Activated CD4-positive, alpha-beta T cell treated with anti-CD3 and anti-CD28 coated beads, Interleukin-2, Interleukin-6, amounts not matched to agents 100 ng/mL and 50 ng/mL, durations not matched to agents 16 hours and 8 hours (primary cell): ENCODE results near the gene TXLNB.
"Not testable (repeated sequence)": the region's sequence is repeated elsewhere in the genome, so short reads cannot be mapped to it uniquely, and the experiment has no call there.

ENCODE experiments used
- DNase-seq: peaks from one replicate; pipeline ENCODE4 v3.0.0-alpha.2; 2020

The TXLNB gene

GRCh38 chr6:139265512-139266190 is 26.1 kb downstream of the TXLNB start:
- DNase-seq, result no peak

DNA sequence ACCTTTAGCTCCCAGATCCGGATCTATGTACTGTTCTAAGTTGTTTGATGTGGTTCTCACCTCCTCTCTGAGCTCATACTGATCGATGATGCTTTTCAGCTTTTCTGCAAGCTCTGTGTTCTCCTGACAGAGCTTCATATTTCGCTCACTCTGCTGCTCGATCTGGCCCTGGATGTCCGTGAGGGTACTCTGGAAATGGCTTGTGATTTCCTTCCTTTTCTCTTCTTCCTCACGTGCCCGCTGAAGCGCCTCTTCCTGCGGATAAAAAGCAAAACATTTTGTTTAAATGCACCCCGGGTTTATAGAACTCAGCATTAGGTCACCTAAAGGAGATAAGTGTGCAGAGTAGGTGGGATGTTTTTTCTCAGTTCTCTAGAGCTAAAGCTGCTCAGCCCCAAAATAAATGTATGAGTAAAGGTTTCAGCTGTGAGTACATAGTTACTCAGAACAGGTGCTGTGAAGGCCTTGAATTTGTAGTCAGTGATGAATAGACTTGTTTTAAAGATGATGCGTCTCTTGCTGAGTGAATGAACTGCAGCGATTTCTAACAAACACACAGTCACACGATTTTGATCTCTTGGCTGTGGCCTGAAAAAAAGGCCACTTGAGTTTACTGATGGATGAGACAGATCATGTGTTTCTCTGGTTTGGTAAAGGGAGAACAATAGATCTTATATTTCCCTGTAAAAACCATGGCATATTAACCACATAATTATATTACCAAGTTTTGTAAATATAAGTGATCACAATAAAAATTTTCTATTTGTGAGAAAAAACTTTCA is 29.1 kb downstream of the TXLNB start:
- DNase-seq, result peak; percentile 60

DNA sequence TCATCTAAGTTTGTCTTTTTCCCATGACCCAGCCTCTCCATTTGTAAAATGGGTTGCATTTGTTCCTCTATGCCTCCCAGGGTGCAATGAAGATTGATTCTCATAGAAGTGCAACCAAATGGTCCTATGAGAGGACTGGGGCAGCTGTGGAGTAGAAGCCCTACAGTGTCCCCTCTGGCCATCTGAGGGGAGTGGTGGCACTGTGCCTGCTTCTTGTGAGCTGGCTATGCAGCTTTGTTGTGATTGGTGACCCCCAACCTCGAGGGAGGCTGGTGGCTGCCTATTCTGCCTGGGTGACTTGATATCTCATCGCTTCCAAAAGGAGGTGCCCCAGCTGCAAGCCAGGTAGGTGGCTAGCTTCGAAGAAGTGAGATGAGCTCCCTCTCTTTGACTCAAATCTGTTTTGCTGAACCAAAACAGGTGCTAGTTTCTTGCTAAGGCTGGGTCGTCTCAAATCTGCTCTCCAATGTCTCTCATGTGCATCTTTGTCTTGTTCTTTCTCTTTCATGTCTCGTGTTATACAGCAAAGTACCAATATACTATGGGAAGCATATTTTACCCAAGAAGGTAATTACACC is 33.9 kb downstream of the TXLNB start:
- DNase-seq, result no peak

DNA sequence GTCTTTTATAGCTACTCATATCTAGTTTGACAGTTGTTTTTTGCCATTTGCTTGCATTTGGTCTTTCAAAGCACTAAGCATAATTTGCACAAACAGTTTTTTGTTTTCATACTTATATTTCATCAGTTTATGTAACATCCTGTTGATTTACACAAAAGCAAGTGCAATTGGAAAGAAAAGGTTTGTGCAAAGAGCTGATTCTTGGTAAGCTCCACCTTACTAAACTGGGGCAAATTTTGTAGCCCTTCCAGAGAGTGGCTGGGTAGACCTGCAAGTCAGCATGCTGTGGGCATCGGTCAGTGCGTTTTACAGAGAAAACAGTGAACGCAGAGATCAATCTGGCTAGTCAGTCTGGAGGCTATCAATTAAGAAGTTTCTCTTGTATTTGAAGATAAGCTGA is 34.5 kb downstream of the TXLNB start:
- no peak for DNase-seq

GRCh38 chr6:139256087-139256486 is 35.7 kb downstream of the TXLNB start:
- DNase-seq, result no peak

DNA sequence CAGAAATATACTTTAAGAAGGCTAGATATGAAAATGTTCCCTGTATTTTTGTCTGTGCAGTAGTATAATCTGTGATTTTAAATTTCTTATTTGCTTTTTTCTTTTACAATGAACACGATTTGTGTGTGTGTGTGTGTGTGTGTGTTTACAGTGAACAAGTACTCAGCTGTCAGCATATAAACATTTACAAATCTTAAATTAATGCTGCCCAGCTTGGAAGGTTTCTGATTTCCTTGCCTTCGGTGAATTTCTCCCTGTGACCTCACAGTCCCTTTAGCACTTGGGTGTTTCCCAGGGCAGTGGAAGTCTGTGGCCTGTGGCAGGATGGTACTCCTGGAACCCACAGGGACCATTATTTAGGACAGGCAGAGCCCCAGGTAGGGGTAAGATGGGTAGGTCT is 37.6 kb downstream of the TXLNB start:
- no peak for DNase-seq

DNA sequence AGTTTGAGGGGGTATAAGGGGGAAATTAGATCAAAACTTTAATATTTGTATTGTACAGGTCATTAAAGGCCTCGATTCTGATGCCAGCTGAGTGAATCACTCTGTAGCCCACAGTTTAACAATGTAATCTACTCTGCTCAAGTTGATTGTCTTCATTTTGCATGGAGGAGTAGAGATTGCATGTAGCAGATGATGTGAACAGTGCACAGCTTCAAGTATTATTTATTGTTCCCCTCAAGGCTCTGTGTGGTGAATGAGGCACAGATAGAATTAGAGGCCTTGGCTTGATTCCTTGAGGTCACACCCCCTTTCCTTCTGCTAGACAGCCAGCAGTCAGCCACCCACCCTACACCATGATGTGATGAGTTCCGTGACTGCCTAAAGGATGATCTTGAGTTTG is 38.1 kb downstream of the TXLNB start:
- no peak for DNase-seq

GRCh38 chr6:139251691-139252390 is 40.0 kb downstream of the TXLNB start:
- DNase-seq, result no peak

DNA sequence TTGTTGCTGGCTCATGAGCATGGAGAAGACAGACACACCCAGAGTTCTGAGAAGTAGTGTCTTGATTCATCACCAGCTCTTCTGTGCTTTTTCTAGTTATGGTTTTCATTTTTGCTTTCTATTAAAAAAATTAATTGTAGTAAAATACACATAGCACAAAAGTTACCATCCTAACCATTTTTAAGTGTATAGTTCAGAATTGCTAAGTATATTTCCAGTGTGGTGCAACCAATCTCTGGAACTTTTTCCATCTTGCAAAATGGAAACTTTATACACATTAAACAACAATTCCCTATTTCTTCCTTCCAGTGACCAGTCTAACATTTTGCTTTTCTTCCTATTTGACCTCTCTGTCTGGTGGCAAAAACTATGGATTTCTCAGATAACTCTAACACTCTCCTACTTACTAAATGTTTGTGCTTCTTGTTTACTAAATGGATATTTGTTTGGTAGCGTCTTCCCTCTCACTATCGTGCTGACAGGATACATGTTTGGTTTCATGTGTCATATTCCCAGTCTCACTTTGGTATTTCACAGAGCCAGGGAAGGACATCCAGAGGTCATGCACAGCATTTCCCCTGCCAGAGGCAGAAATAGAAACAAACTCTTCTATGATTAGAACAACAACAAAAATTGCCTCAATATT is 40.6 kb downstream of the TXLNB start:
- DNase-seq, result no peak

DNA sequence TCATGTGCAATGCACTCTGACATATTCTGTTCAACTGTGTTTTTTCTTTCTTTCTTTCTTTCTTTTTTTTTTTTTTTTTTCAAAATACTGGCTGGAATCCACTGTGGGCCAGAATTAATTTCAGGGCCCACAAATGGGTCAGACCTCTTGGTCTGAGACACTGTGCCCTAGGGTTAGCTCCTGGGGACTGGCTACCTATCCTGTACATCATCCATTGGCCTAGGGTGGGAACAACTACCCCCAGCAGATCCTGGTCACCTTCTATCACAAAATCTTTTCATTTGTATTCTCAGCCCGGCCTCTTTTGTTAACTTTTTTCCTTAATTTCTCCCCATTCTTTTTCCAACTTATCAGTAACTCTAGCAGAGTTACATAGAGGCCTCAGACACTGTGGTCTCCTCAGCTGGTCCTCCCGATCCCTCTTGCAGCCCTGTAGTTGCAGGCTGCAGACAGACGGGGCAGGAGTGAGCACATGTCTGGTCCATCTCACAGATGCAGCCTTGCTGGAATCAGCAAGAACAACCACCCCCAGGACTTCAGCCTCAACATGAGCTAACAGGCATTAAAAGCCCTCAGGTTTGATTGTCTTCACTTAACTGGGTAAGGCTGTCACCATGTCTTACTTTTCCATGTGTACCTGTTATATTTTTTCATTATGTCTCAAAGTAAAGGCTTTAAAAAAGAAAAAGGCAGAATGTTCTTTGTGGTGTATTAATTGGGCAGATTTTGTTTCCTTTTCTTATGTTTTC is 41.3 kb downstream of the TXLNB start:
- peak; percentile 85 for DNase-seq

DNA sequence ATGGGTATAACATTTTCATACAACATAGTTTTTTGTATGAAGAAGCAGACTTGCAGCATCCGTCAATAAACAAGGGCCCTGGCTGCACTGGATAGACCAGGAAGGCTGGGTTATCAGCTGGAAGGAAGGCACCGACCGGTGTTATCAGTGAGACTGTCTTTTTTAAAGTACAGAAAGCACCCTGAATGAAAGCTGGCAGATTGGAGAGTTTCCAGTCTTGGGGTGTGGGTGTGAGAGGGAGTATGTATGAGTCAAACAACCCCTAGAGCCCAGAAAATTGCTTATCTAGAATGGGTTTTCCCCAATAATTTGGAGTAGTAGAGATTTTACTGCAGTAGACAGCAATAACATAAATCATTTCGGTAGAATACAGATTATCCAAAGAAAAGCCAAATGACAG is 42.4 kb downstream of the TXLNB start:
- DNase-seq, result peak; percentile 45

DNA sequence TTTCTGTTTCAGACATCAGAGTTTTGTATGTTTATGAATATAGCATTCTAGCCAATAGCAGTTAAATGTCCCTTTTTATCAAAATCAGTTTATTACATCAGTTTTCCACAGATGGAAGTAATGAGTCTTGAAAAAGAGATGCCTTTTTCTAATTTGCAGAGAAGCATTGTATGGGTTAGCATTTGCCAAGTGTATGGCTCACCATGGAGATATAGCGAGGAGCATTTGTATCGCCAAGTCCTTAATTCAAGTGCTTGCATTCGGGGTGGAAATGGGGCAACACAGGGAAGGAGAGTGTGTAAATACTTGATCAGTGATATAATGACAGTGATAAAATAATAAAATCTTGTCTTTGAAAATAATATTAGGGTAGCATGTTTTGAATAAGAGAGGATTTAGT is 42.9 kb downstream of the TXLNB start:
- no peak for DNase-seq

GRCh38 chr6:139247618-139248017 is 44.2 kb downstream of the TXLNB start:
- no peak for DNase-seq

GRCh38 chr6:139243536-139243935 is 48.3 kb downstream of the TXLNB start:
- no peak for DNase-seq

GRCh38 chr6:139242457-139243240 is 49.1 kb downstream of the TXLNB start:
- no peak for DNase-seq

DNA sequence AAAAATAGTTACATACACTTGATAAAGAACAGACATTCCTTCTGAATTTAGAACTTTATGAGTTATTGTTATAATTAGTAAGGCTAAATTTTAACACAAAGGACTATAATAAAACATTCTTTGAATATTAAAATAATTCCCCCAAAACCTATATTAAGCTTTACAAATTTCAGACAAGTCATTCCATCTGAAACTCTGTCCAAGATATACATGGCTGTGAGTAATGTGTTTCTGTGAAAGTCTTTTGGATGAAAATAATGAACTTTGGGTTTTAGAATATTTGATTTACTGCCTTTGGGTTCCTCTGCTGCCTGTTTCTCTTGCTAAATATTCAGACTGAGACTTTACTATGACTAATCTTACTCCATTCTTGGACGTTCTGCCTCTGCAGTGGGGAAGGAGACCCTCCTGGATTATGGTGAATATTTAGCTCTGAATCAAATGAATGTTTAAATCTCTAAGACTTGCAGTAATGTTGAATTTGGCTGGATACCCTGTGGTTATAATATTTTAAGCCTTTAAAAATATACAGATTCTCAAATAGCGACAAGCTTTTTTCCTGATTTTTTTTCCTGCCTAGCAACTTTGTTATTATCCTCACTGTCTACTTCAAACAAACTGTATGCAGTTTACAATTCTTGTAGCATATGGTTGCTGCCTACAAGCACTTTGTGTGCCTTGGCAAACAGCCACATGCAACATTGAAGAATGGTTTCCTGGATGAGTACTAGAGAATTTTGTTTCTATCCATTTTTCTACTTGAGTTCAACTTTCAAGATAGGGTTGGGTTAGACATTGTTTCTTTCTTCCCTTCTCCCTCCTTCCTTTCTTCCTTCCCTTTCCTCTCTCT is 51.4 kb downstream of the TXLNB start:
- DNase-seq, result no peak

DNA sequence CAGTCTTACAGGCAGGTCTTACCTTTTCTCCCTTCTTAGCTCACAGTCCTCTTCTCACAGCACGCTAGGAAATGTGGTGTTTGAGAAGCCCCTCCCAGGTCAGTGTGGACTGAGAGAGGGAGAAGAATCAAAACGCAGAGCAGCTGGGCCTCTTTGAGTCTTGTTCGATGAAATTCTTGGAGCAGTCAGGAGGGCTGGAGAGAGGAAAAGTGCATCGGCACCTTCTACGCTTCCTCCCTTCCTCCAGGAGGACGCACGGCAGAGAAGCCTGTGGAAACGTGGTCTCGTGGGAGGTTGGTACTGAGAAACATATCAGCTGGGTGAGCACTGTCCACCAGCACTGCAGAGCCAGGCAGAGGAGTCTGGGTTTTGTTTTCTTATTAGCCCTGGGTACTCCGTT is 52.7 kb downstream of the TXLNB start:
- DNase-seq, result no peak

DNA sequence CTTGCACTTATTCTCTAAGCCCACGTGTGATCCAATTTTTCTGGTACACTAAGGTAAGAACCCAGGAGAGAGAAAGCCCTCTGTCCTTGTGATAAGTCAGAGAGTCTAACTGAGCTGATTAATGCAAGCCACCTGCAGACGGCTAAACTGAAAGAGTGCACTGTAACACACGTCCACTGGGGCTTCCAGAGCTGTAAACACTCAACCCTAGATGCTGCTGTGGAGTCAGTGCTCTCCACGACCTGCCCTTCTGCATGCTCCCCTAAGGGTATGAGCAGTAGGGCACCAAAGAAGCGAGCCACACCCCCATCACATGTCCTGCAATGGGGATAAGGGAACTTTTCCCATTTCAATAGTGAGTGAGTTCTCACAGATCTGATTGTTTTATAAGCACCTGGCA is 55.7 kb downstream of the TXLNB start:
- no peak for DNase-seq

- no peak for DNase-seq
Measured at GRCh38 chr6:139235661-139236060, 56.1 kb downstream of the TXLNB start.

DNA sequence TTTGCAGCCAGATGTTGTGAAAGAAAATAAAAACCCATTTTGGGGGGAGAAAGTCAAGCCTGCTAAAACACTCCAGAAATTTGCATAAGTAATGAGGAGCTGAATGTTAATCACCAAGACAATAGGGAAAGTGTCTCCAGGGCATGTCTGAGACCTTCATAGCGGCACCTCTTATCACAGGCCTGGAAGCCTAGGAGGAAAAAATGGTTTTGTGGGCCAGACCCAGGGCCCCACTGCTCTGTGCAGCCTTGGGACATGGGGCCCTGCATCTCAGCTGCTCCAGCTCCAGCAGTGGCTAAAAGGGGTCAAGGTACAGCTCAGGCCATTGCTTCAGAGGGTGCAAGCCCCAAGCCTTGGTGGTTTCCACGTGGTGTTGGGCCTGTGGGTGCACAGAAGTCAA is 57.6 kb downstream of the TXLNB start:
- DNase-seq, result not testable (repeated sequence)

DNA sequence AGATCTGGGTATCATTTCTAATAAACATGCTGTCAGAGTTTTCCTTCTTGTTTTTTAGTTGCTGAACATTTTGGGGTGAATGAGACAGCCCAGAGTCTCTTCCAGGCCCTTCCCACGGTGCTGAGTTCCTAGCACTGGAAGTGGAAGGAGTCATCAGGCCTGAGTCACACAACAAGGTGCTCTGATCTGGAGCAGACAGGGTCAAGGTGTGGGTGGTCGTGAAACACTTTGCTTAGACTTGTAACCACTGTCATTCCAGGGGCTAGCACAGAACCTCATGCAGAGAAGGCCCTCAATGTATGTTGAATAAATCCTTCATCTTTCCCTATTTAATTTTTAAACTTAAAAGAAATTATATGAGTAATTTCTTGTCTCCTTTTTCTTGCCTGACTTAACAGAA is 60.6 kb downstream of the TXLNB start:
- DNase-seq, result no peak
